Endothelial cell (in vitro differentiated cells): ENCODE measurements around the gene ZFAND3. TPM values are rescaled to one million over a fixed set of nuclear protein-coding genes. Genes with fewer than 3 reads are reported as not detected.

Experiments used
- DNase-seq: peaks from one replicate; pipeline ENCODE4 v3.0.0; 2021; ENCODE audit warnings: low spot score
- H3K27ac Mint-ChIP-seq: one replicate; pipeline ENCODE4 v1.8.0; 2021; ENCODE audit warnings: mixed read lengths, inconsistent platforms; ENCODE audit not compliant: unreplicated experiment
- H3K27me3 Mint-ChIP-seq: one replicate; pipeline ENCODE4 v1.8.0; 2021; ENCODE audit warnings: mild to moderate bottlenecking, moderate library complexity, mixed read lengths, inconsistent platforms; ENCODE audit not compliant: unreplicated experiment
- H3K36me3 Mint-ChIP-seq: one replicate; pipeline ENCODE4 v1.8.0; 2021; ENCODE audit warnings: mild to moderate bottlenecking, low read depth, mixed read lengths, inconsistent platforms; ENCODE audit not compliant: unreplicated experiment
- H3K4me1 Mint-ChIP-seq: one replicate; pipeline ENCODE4 v1.8.0; 2021; ENCODE audit warnings: mild to moderate bottlenecking, mixed read lengths, inconsistent platforms; ENCODE audit not compliant: unreplicated experiment
- H3K4me3 Mint-ChIP-seq: one replicate; pipeline ENCODE4 v1.8.0; 2021; ENCODE audit warnings: mild to moderate bottlenecking, mixed read lengths, inconsistent platforms; ENCODE audit not compliant: unreplicated experiment
- H3K9me3 Mint-ChIP-seq: one replicate; pipeline ENCODE4 v1.8.0; 2021; ENCODE audit warnings: mixed read lengths, inconsistent platforms; ENCODE audit not compliant: unreplicated experiment
- total RNA-seq: library from RNA; stranded (reverse); fragmentation: NEBNext Ultra II Directional; extraction: Animal tissue kit (Norgen Biotek cat#: 25700); gene quantifications from one replicate; pipeline ENCODE4 v1.2.1, GENCODE V29; 2021; ENCODE audit not compliant: unreplicated experiment
- TF ChIP-seq, protein P1 (sequence below): fragments of 200-600 bp; sonication (generic); IDR thresholded peaks from one replicate; pipeline ENCODE4 v1.5.0; 2021; ENCODE audit warnings: antibody characterized with exemption; ENCODE audit not compliant: unreplicated experiment

The ZFAND3 gene
- total RNA-seq, 1 donor from 2014 or later: 96.3 TPM

- peaks cover 17% of the 10 kb centered on the region for H3K4me1 Mint-ChIP-seq
- no peak for DNase-seq
- no peaks in the 10 kb centered on the region for H3K9me3 Mint-ChIP-seq
- H3K36me3 Mint-ChIP-seq: peaks cover 4% of the 10 kb centered on the region
- H3K4me3 Mint-ChIP-seq: no peak overlapping the region
- H3K27ac Mint-ChIP-seq: no peak overlapping the region
- peaks cover 5% of the 10 kb centered on the region for H3K27me3 Mint-ChIP-seq
- TF ChIP-seq, protein P1, sequence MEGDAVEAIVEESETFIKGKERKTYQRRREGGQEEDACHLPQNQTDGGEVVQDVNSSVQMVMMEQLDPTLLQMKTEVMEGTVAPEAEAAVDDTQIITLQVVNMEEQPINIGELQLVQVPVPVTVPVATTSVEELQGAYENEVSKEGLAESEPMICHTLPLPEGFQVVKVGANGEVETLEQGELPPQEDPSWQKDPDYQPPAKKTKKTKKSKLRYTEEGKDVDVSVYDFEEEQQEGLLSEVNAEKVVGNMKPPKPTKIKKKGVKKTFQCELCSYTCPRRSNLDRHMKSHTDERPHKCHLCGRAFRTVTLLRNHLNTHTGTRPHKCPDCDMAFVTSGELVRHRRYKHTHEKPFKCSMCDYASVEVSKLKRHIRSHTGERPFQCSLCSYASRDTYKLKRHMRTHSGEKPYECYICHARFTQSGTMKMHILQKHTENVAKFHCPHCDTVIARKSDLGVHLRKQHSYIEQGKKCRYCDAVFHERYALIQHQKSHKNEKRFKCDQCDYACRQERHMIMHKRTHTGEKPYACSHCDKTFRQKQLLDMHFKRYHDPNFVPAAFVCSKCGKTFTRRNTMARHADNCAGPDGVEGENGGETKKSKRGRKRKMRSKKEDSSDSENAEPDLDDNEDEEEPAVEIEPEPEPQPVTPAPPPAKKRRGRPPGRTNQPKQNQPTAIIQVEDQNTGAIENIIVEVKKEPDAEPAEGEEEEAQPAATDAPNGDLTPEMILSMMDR: no peak
Observed at GRCh38 chr6:38148606-38149005, 329.1 kb downstream of the ZFAND3 start.

DNA sequence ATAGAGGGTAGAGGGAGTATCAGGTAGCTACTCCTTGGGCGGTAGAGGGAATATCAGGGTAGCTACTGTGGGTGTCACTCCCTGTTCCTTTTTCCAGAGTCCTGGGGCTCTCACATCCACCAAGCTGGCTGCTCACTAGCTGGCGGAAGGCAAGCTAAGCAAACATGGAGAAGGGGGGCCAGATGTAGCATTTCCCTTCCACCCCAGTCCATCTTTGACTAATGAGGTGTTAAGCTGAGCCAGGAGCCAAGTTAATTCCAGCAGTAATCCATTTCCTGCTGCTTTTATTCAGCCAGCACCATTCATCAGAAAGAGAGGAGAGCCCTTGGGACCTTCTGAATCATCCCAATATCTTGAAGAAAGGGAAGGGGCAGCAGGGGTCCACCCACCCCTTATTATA is 330.0 kb downstream of the ZFAND3 start:
- Mint-ChIP-seq H3K9me3 (no peaks in the 10 kb centered on the region), H3K27ac (no peak overlapping the region), H3K36me3 (peaks cover 4% of the 10 kb centered on the region), H3K27me3 (peaks cover 5% of the 10 kb centered on the region), H3K4me3 (no peak overlapping the region), H3K4me1 (peaks cover 18% of the 10 kb centered on the region)
- TF ChIP-seq, protein P1: no peak
- DNase-seq: no peak

DNA sequence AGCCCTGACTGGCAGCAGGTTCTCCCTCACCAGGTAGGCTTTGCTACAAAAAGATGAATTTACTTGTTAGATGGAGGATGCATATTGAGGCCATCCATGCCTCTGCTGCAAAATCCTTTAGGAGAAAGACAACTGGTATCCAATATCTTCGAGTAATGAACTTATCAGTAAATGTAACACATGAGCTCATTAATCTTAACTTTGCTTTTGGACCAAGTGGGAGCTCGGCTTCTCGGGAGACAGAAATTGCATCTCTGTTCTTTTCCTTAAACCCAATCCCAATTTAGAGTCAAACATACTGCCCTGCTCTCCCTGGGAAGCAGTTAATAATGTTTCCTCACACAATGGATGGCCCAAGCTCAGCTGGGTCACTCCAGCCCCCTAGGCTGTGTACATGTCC is 330.5 kb downstream of the ZFAND3 start:
- no peak for DNase-seq
- TF ChIP-seq, protein P1: no peak
- H3K9me3 Mint-ChIP-seq: no peaks in the 10 kb centered on the region

DNA sequence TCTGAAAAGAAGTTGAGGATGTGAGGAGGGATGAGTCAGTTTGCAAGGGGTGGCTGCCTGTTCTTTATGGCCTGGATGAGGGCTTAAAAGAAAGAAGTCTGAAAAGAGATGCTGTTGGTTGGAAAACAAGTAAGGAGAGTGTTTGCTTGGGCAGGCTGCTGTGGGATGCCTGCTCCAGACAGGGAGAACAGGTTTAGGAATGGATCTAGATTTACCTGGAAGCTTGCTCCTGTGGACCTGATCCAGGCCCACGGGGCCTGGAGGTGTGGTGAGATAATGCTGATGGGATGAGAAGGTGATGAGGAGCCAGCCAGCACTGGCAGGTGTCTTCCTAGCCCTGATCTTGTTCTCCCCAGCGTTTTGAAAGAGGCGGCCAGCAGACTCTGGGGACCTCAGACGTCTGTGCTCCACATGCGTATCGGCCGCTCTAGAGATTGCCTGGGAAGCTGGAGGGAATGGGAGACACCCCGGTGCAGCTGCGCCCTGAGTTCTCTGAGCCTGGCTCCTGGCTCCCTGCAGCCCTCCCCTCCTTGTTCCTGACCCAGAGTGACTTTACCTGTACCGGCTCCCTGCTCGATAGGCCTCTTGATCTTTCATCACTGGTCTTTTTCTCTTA is 331.3 kb downstream of the ZFAND3 start:
- H3K27ac Mint-ChIP-seq: no peak overlapping the region
- DNase-seq: no peak
- no peak overlapping the region for H3K4me3 Mint-ChIP-seq
- peaks cover 30% of the 10 kb centered on the region for H3K4me1 Mint-ChIP-seq
- H3K9me3 Mint-ChIP-seq: no peaks in the 10 kb centered on the region
- peaks cover 9% of the 10 kb centered on the region for H3K27me3 Mint-ChIP-seq
- TF ChIP-seq, protein P1: no peak
- H3K36me3 Mint-ChIP-seq: peaks cover 9% of the 10 kb centered on the region

More for the DNA sequence above, 330.5 kb downstream of the ZFAND3 start:
- H3K36me3 Mint-ChIP-seq: peaks cover 5% of the 10 kb centered on the region
- no peak overlapping the region for H3K27ac Mint-ChIP-seq
- H3K27me3 Mint-ChIP-seq: peaks cover 7% of the 10 kb centered on the region
- peaks cover 23% of the 10 kb centered on the region for H3K4me1 Mint-ChIP-seq
- no peak overlapping the region for H3K4me3 Mint-ChIP-seq

- H3K36me3 Mint-ChIP-seq: peaks cover 9% of the 10 kb centered on the region
Observed at GRCh38 chr6:38151580-38152500, 332.3 kb downstream of the ZFAND3 start.

More at GRCh38 chr6:38151580-38152500, 332.3 kb downstream of the ZFAND3 start:
- Mint-ChIP-seq H3K27me3 (peaks cover 11% of the 10 kb centered on the region), H3K9me3 (no peaks in the 10 kb centered on the region), H3K4me1 (peaks cover 36% of the 10 kb centered on the region), H3K27ac (no peak overlapping the region), H3K4me3 (peak overlapping the region; percentile 51)
- TF ChIP-seq, protein P1: no peak
- DNase-seq: no peak
